Left kidney (tissue), 2 donors: ENCODE data around the gene AGAP1. TPM values are rescaled to one million over a fixed set of nuclear protein-coding genes. Genes with fewer than 3 reads are reported as not detected.

ENCODE experiments used
- DNase-seq: peaks from one replicate; pipeline ENCODE4 v3.0.0-alpha.2; 2013
- polyA plus RNA-seq: library from polyadenylated mRNA; unstranded; fragments of 120-200 nt; gene quantifications from one replicate; pipeline ENCODE4 v1.2.1, GENCODE V29; 2013; ENCODE audit not compliant: insufficient read length

Gene AGAP1
- polyA plus RNA-seq, 1 donor: 21.2 TPM

DNA sequence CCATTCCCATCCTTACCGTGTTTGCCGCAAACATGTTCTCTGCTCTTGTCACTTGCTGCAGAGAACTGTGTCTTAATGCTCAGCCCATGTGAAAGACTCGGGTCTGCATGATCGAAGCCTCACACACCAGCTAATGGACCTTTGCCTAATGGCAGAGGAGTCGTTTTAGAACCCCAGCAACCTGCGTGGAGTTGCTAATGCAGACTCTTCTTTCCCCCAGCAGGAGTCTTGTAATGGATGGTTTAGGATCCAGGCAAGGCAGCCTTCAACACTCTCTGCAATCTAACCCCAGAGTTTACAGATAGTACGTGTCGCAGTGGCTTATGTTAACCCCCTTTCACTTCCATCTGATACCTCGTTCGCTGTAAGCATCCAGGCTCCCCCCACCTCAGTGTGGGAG, 316.4 kb downstream of the AGAP1 start:
- DNase-seq: no peak

DNA sequence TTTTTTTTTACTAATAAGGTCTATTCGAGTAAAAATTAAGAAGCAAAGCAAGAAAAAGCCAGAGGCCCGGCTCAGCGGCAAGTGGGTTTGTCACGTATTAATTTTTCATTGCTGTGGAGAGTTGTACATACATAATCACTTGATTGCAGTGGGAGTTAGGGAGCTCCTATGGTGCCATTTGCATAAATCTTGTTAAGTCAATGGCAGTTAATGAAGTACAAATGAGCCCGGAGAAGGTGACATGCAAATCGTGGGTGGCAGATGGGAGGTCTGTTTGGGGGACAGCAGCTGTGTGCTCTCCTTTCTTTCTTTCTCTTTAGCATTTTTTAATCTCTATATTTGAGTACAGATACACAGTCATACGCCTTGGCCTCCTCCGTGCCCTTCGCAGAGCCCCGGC, 317.0 kb downstream of the AGAP1 start:
- DNase-seq: no peak

- DNase-seq: no peak
Measured at GRCh38 chr2:235811446-235812184, 317.8 kb downstream of the AGAP1 start.

- DNase-seq: no peak
Measured at GRCh38 chr2:235812185-235812665, 318.4 kb downstream of the AGAP1 start.

DNA sequence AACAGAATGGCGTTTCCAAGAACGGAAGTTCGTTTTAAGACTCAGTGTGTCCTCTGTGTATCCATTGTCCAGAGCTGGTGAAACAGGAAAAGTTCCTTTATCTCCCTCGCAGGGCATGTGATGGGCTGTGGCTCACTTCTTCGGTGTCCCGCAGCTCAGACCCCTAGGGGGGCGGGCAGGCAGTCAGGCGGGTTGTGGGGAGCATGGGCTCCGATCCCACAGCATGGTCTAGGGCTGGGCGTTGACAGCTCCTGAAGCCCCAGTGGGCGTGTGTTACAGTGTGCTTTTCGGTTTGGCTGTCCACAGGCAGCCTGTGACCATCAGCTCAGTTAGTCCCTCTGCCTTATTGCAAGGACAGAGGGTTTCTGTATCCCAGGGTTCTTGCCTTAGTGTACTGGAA, 319.6 kb downstream of the AGAP1 start:
- no peak for DNase-seq

DNA sequence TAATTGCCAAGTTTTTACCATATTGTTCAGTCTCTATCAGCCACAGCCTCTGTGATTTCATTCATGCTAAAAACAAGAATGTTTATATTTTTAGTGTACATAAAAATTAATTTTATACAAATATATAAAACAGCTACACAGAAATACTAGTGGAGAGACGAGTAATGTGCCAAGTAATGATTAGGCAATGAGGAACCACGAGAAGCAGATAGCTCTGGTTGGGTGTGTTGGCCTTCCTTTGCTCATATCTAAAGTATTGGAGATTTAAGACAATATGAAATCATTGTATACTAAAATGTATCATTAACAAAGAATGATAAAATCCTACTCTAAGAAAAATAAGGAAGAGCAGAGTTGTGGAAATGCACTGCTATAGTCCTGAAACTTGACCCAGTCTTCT, 326.7 kb downstream of the AGAP1 start:
- no peak for DNase-seq

- DNase-seq: no peak
Measured at GRCh38 chr2:235824331-235824730, 330.5 kb downstream of the AGAP1 start.

GRCh38 chr2:235825946-235826345, 332.1 kb downstream of the AGAP1 start:
- DNase-seq: no peak

- no peak for DNase-seq
Measured at GRCh38 chr2:235826826-235827225, 333.0 kb downstream of the AGAP1 start.

DNA sequence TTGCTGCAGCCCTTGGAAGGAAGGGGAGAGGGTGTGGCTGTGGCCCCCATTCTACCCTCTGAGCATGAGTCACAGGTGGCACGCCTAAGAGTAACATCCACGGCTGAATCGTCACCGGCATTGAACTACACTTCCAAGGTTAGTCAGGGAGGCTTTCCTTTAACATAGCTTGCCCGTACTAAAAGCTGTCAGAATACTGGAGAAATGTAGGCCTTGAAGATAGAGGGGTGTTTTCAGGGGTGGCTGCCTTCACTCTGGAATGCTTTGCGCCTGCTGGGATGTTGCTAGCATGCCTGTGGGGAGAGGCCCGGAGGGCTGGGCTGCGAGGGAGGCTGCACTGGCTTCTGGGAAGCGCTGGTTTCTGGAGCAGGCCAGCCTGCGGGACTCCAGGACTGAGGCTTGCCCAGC, 333.7 kb downstream of the AGAP1 start:
- no peak for DNase-seq

DNA sequence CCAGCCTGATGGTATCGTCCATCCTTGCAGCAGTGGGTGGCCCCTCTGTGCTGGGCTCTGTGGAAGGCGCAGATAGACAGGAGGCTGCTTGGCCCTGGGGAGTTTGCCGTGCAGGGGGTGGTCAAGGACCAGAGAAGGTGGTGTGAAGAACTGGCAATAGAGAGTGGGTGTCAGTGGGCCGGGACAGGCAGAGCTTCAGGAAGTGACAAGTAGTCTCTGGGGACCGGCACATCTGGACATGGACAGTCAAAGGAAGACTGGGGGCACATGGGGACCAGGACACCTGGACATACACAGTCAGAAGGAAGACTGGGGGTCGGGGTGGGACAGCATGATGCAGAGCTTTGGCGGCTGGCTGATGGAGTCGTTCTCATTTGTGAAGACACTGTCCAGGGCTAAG, 335.9 kb downstream of the AGAP1 start:
- no peak for DNase-seq

- DNase-seq: no peak
Measured at GRCh38 chr2:235831755-235832154, 337.9 kb downstream of the AGAP1 start.

DNA sequence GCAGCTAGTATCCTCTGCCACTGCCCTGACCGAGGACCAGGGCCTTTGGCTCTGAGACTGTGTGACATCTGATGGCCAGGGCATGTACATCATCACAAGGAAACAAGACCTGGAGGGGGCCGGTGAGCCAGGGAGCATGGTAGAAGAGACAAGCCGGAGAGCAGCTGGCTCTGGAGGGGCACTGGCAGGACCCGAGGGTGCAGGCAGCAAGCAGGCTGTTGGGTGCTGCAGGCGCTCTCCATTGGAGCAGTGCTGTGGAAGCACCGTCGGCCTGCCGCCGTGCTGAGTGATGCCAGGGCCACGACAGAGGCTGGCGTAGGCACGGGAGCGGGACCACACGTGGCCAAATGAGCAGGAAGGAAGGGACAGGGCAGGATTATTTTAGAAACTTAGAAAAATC, 339.1 kb downstream of the AGAP1 start:
- no peak for DNase-seq

DNA sequence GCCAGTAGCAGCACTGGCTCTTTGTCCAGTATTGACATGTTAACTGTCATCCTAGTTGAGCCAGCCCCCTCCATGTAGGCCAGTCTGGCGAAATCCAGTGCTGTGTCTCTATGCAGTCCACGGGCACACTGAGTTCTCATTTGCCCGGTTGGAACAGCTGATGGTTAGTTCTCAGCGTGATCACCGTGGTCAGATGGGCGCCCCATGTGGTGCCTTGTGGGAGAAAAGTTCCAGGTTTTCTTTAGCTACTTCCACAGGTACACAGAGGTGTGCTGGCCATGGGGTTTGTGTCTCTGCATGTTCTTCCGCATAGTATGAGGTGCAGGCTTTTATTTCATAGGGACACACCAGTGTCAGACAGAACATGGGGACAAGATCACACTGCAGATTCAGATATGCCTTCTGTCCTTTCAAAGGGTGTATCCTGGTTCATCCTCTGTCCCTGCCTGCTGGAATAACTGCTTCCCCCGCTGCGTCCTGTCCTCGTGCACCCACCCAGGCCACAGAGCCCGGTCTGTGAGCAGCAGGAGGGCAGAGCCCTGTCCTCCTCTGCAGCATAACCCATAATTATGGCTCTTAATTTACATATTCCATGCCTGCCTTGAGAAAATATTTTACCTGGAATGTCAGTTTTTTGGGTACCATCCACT, 340.3 kb downstream of the AGAP1 start:
- no peak for DNase-seq

DNA sequence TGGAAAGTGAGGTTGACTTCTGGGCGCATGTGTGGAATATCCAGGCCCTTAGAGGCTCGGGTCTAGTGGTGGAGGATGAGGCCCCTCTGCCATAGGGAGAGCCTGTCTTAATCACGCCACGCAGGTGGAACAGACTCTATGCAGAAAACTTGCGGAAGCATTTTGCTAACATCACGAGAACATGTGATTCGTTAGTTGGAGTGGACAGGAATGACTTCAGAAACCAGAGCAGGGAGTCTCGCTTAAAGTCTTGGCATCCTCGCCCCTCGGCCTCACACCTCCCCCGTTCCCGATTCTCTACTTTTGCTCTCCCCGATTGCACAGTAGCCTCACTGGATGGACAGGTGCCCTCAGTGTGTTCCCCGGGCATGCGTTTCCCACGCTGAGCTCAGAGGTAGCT, 340.9 kb downstream of the AGAP1 start:
- no peak for DNase-seq

- no peak for DNase-seq
Measured at GRCh38 chr2:235835810-235836209, 342.0 kb downstream of the AGAP1 start.

- peak; percentile 62 for DNase-seq
Measured at GRCh38 chr2:235836491-235836911, 342.7 kb downstream of the AGAP1 start.

DNA sequence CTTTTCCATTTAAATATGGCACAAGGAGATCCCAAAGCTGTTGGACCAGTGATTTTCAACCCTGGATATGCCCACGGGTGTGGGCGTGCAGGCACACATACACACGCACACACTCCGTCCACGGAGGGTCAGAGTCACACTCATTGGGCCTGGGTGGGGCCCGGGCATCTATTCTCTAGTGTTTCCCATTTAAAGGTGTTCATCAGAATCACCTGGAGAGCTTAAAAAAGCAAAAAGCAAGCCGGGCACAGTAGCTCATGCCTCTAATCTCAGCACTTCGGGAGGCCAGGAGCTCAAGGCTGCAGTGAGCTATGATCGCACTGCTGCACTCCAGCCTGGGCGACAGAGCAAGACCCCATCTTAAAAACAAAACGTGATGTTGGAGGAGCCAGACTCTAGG, 345.4 kb downstream of the AGAP1 start:
- no peak for DNase-seq

GRCh38 chr2:235839974-235840373, 346.1 kb downstream of the AGAP1 start:
- no peak for DNase-seq

DNA sequence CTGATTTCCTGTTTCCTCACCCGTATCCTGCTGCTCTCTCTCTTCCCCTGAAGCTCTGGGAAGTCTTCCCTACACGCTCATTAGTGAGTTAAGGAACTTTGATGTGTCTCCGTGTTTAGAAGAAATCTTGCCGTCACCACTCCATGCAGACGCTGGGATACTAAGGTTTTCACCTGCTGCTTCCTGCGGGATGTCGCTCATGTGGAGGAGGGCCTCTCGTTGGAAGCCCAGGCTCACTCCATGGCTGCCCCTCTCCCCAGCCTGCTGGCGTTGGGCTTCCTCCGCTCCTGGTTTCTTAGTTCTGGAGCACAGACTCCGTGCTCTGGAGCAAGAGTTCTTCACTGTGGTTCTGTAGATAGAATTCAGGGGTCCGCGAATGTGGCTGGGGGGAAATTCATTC, 348.0 kb downstream of the AGAP1 start:
- no peak for DNase-seq

DNA sequence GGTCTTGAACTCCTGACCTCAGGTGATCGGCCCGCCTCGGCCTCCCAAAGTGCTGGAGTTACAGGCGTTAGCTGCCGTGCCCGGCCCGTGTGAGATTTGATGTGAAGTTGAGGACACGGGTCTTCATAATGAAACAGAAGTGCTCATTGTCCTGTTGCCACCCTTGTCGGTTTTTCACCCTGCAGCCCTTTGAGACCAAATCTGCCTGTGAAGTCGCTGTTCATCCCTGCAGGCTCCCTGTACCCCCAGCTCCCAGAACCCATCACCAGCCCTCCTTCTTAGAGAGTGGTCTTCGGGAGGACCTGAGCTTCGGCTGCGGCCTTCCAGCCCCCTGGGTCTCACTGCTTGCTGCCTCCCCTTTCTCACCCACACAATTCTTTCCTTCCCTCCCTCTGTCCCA, 349.1 kb downstream of the AGAP1 start:
- no peak for DNase-seq

DNA sequence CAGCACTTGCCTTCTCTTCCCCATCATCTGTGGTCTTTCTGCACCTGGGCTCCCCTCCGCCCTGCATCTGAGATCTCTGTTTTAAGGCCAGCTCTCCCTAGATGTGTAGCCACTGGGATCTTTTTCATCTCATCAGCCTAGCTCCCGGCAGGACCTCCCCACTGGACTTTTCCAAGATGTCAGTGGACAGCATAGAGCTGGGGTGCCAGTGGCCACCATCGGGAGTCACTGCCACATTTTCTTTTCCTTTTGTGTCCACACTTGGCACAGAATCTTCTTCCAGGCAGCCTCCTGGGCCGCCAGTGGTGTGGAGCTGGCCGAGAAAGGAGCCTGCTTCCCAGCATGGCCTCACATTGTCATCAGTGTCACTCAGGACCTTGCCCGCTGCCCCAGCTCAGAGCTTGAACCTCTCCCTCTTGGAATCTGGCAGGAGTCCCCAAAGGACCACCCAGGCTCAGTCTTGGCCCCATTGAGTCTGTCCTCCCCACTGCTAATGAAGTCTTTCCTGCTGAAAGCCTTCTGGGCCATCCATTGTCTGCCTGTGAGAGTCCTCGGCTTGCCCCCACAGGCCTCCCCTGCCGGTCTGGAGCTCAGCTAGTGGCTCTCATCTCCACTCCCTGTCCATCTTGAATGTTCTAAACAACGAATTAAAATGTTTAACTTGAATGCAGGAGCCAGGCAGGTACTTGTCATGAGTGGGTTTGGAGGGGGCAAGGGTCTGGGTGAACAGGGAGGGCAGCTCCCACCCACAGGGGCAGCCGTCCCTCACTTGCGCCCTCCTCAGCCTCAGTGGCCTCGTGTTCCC, 349.9 kb downstream of the AGAP1 start:
- no peak for DNase-seq

DNA sequence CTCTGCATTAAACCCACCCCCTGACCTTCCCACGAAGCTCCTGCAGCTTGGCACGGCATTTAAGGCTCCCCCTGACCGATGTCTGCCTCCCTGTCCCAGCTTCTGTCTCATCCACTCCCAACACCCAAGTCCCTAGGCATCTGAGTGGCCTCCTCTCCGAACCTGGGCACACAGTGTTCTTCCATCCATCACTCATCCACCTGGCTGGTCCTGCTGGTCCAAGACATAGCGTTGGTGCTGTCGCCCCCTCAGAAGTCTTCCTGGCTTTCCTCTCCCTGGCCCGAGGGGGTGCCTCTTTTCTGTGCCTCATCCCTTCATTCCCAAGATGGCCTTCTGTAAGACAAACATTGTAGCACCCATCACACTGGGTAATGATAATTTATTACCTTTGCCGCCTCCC, 350.7 kb downstream of the AGAP1 start:
- DNase-seq: no peak
